NCI-H82 treated with DMSO at 0.1 percent for 48 hours (cell line): ENCODE measurements around the gene ACVR1.

ENCODE experiments used
- DNase-seq: peaks from one replicate; lab custom pipeline; 2025; ENCODE audit not compliant: unreplicated experiment; lab: John Stamatoyannopoulos, UW

Gene ACVR1

GRCh38 chr2:157793053-157793612 lies 83.0 kb downstream of the ACVR1 start:
- no peak for DNase-seq

GRCh38 chr2:157792335-157793052 lies 83.6 kb downstream of the ACVR1 start:
- DNase-seq, result no peak

GRCh38 chr2:157790780-157791179 lies 85.3 kb downstream of the ACVR1 start:
- DNase-seq, result no peak

GRCh38 chr2:157789933-157790511 lies 86.1 kb downstream of the ACVR1 start:
- DNase-seq, result no peak

- no peak for DNase-seq
Measured at GRCh38 chr2:157789256-157789655, 86.9 kb downstream of the ACVR1 start.

- no peak for DNase-seq
Measured at GRCh38 chr2:157788201-157788600, 87.9 kb downstream of the ACVR1 start.

GRCh38 chr2:157787364-157787938 lies 88.7 kb downstream of the ACVR1 start:
- no peak for DNase-seq

- peak; percentile 91 for DNase-seq
Measured at GRCh38 chr2:157786663-157787363, 89.3 kb downstream of the ACVR1 start.

- DNase-seq, result peak; percentile 74
Measured at GRCh38 chr2:157785866-157786662, 90.1 kb downstream of the ACVR1 start.

GRCh38 chr2:157785200-157785599 lies 90.9 kb downstream of the ACVR1 start:
- peak; percentile 93 for DNase-seq

GRCh38 chr2:157784823-157785175 lies 91.3 kb downstream of the ACVR1 start:
- no peak for DNase-seq

GRCh38 chr2:157784169-157784822 lies 91.8 kb downstream of the ACVR1 start:
- no peak for DNase-seq

- no peak for DNase-seq
Measured at GRCh38 chr2:157783245-157783644, 92.9 kb downstream of the ACVR1 start.

GRCh38 chr2:157782057-157782845 lies 93.9 kb downstream of the ACVR1 start:
- DNase-seq, result no peak

- no peak for DNase-seq
Measured at GRCh38 chr2:157780211-157780610, 95.9 kb downstream of the ACVR1 start.

- DNase-seq, result no peak
Measured at GRCh38 chr2:157779794-157780193, 96.3 kb downstream of the ACVR1 start.

GRCh38 chr2:157777427-157777826 lies 98.7 kb downstream of the ACVR1 start:
- DNase-seq, result peak; percentile 29

GRCh38 chr2:157771234-157771633 lies 104.9 kb downstream of the ACVR1 start:
- DNase-seq, result no peak

- no peak for DNase-seq
Measured at GRCh38 chr2:157769856-157770255, 106.3 kb downstream of the ACVR1 start.

GRCh38 chr2:157764386-157764785 lies 111.7 kb downstream of the ACVR1 start:
- DNase-seq, result no peak
